Measurements from ENCODE around the gene MLLT10. TPM values are rescaled to one million over a fixed set of nuclear protein-coding genes. Genes with fewer than 3 reads are reported as not detected.
A peak's percentile ranks its signal among the peaks of the same experiment; 100 is the strongest.

MLLT10 gene
- total RNA-seq, 2 donors from 2014 or later: 55.8 to 62.9 TPM

DNA sequence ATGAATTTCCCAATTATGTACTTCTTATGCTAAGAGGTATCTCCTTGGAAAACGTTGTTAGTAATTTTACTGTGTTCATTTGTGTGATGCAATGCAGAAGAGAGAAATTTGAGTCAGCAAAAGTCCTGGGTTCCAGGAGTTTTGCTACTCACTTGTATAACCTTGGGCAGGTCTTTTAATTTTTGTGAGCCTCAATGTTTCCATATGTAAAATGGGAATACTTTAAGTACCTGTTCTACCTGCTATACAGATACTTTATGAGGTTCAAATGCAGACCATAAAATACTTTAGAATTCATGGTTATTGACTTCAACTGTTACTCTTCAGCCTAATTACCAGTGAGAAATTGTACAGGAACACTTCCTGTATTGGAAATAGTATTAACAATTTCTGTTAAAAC is 185.5 kb downstream of the MLLT10 start:
- Mint-ChIP-seq H3K27me3 (ENCODE audit: insufficient read depth) (no peaks in the 10 kb centered on the region), H3K9me3 (no peaks in the 10 kb centered on the region), H3K4me3 (no peak overlapping the region), H3K4me1 (peaks cover 22% of the 10 kb centered on the region), H3K27ac (no peak overlapping the region), H3K36me3 (ENCODE audit: low read depth) (peaks cover 35% of the 10 kb centered on the region)
- no peak overlapping the region for H3K9ac ChIP-seq (ENCODE audit: extremely low read depth, low read length, poor library complexity, severe bottlenecking)
- no peaks in the 10 kb centered on the region for H3K27me3 ChIP-seq (ENCODE audit: control insufficient read depth, insufficient read depth, low read length, poor library complexity, severe bottlenecking)
- TF ChIP-seq, protein P1, sequence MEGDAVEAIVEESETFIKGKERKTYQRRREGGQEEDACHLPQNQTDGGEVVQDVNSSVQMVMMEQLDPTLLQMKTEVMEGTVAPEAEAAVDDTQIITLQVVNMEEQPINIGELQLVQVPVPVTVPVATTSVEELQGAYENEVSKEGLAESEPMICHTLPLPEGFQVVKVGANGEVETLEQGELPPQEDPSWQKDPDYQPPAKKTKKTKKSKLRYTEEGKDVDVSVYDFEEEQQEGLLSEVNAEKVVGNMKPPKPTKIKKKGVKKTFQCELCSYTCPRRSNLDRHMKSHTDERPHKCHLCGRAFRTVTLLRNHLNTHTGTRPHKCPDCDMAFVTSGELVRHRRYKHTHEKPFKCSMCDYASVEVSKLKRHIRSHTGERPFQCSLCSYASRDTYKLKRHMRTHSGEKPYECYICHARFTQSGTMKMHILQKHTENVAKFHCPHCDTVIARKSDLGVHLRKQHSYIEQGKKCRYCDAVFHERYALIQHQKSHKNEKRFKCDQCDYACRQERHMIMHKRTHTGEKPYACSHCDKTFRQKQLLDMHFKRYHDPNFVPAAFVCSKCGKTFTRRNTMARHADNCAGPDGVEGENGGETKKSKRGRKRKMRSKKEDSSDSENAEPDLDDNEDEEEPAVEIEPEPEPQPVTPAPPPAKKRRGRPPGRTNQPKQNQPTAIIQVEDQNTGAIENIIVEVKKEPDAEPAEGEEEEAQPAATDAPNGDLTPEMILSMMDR (conservative IDR thresholded peaks at IDR 0.05): no peak
- 95% methylated on average over 1 of the region's 1 CpG; no CpG with 5 or more reads in 1 of the 2 experiments for WGBS, 2 experiments (ENCODE audit: insufficient coverage in 1 of 2, insufficient read length in 1 of 2)
- no peak overlapping the region for H3K27ac ChIP-seq (ENCODE audit: low read depth, low read length)
- no peaks in the 10 kb centered on the region for H3K9me3 ChIP-seq (ENCODE audit: control insufficient read depth, low read length)
- H3K4me3 ChIP-seq (ENCODE audit: low read length): no peak overlapping the region
- no peak for DNase-seq
- peaks cover 5% of the 10 kb centered on the region for H3K4me1 ChIP-seq (ENCODE audit: control insufficient read depth, insufficient read depth, low read length)
- H3K36me3 ChIP-seq (ENCODE audit: control insufficient read depth, insufficient read depth, low read length): peaks cover 39% of the 10 kb centered on the region

DNA sequence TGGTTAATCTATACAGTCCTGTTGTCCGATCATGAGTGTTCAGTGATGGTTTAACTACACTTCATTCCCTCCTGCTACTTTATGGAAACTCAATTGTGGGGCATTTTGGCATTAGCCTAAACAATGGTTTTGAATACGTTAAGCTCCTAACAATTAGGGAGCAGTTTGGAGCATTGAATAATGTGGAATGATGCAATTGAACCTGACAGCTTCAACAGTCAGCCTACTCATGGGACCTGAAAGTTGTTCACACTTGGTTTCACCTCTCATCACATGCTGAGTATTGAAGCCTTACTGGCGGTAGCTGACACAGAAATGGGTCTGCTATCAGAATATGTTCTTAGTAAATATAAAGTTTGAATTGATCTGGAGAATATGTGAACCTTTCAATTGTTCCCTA is 186.1 kb downstream of the MLLT10 start:
- peak; percentile 44 for DNase-seq
- Histone ChIP-seq H3K4me3 (ENCODE audit: low read length) (no peak overlapping the region), H3K27me3 (ENCODE audit: control insufficient read depth, insufficient read depth, low read length, poor library complexity, severe bottlenecking) (no peaks in the 10 kb centered on the region), H3K36me3 (ENCODE audit: control insufficient read depth, insufficient read depth, low read length) (peaks cover 35% of the 10 kb centered on the region), H3K9me3 (ENCODE audit: control insufficient read depth, low read length) (no peaks in the 10 kb centered on the region), H3K4me1 (ENCODE audit: control insufficient read depth, insufficient read depth, low read length) (peaks cover 7% of the 10 kb centered on the region), H3K27ac (ENCODE audit: low read depth, low read length) (peak overlapping the region; percentile 55), H3K9ac (ENCODE audit: extremely low read depth, low read length, poor library complexity, severe bottlenecking) (no peak overlapping the region)
- Mint-ChIP-seq H3K4me1 (peaks cover 26% of the 10 kb centered on the region), H3K4me3 (no peak overlapping the region), H3K36me3 (ENCODE audit: low read depth) (peaks cover 34% of the 10 kb centered on the region), H3K9me3 (no peaks in the 10 kb centered on the region), H3K27ac (peak overlapping the region; percentile 36), H3K27me3 (ENCODE audit: insufficient read depth) (no peaks in the 10 kb centered on the region)
- WGBS, 2 experiments (ENCODE audit: insufficient coverage in 1 of 2, insufficient read length in 1 of 2): 75 to 78% methylated on average over 2 to 3 of the region's 3 CpGs
- TF ChIP-seq, protein P1 (conservative IDR thresholded peaks at IDR 0.05): no peak

DNA sequence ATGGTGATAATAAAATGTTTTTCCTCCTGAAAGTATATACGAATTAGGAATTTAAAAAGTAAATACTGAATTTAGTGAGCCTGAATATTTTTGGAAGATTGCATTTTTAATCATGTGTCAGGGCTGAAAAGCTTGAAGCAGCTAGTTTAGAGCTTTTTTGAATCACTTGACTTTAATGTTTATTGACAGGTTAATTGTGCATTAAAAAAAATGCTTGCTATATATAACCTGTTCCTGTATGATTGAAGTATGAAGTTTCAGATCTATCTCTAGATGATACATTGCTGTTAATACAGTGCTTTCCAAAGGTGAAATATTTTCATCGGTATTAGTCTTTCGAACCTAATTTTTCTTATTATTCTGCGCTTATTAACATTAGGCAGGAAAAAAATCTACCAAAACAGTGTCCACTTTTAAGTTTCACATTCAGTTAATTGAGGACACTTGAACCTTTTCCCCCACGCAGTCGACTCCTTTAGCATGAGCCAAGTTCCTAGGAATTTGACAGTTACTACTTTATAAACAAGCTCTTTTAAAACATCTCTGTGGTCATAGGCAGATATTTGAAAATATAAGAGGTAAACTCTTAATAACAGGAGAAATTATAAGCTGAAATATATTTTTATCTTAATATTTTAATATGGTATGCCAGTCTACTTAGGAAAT is 187.1 kb downstream of the MLLT10 start:
- H3K36me3 ChIP-seq (ENCODE audit: control insufficient read depth, insufficient read depth, low read length): peaks cover 28% of the 10 kb centered on the region
- H3K4me3 Mint-ChIP-seq: no peak overlapping the region
- H3K4me1 Mint-ChIP-seq: peaks cover 27% of the 10 kb centered on the region
- H3K27ac Mint-ChIP-seq: no peak overlapping the region
- peaks cover 25% of the 10 kb centered on the region for H3K36me3 Mint-ChIP-seq (ENCODE audit: low read depth)
- no peaks in the 10 kb centered on the region for H3K9me3 Mint-ChIP-seq
- TF ChIP-seq, protein P1 (conservative IDR thresholded peaks at IDR 0.05): no peak
- no peak overlapping the region for H3K27ac ChIP-seq (ENCODE audit: low read depth, low read length)
- H3K27me3 ChIP-seq (ENCODE audit: control insufficient read depth, insufficient read depth, low read length, poor library complexity, severe bottlenecking): no peaks in the 10 kb centered on the region
- no peak for DNase-seq
- no peak overlapping the region for H3K9ac ChIP-seq (ENCODE audit: extremely low read depth, low read length, poor library complexity, severe bottlenecking)
- H3K4me3 ChIP-seq (ENCODE audit: low read length): no peak overlapping the region
- H3K27me3 Mint-ChIP-seq (ENCODE audit: insufficient read depth): no peaks in the 10 kb centered on the region
- 88 to 93% methylated on average over 6 of the region's 6 CpGs for WGBS, 2 experiments (ENCODE audit: insufficient coverage in 1 of 2, insufficient read length in 1 of 2)
- peaks cover 7% of the 10 kb centered on the region for H3K4me1 ChIP-seq (ENCODE audit: control insufficient read depth, insufficient read depth, low read length)
- H3K9me3 ChIP-seq (ENCODE audit: control insufficient read depth, low read length): no peaks in the 10 kb centered on the region
